Kidney (tissue), 14 donors: ENCODE measurements around the gene SLC1A7. TPM values are rescaled to one million over a fixed set of nuclear protein-coding genes. Genes with fewer than 3 reads are reported as not detected.
A peak's percentile ranks its signal among the peaks of the same experiment; 100 is the strongest.

ENCODE experiments used
- DNase-seq, 5 donors: peaks; one replicate each; pipeline ENCODE4 v3.0.0-alpha.2; 2013 to 2020
- FAIRE-seq: peaks from 2 replicates; lab custom pipeline; 2012; peaks lifted over from hg19 to GRCh38; lab: Jason Lieb, UNC
- H3K27ac ChIP-seq, 2 donors: one replicate each; pipeline ENCODE4 v1.7.0; 2013; ENCODE audit warnings: low read depth in 2 of 2, low read length in 2 of 2, inconsistent platforms in 1 of 2
- H3K27me3 ChIP-seq: one replicate; pipeline ENCODE4 v1.7.1; 2013; ENCODE audit warnings: low read length, inconsistent platforms; ENCODE audit not compliant: control insufficient read depth, insufficient read depth
- H3K36me3 ChIP-seq, 3 donors: one replicate each; pipeline versions ENCODE4 v1.7.0 to v1.7.1; 2013; ENCODE audit warnings: low read length in 3 of 3, control low read depth in 1 of 3, inconsistent platforms in 1 of 3; ENCODE audit not compliant: insufficient read depth in 3 of 3, control insufficient read depth in 2 of 3
- H3K4me1 ChIP-seq, 3 donors: one replicate each; pipeline versions ENCODE4 v1.7.0 to v1.7.1; 2013; ENCODE audit warnings: low read length in 3 of 3, inconsistent platforms in 1 of 3, low read depth in 1 of 3; ENCODE audit not compliant: control insufficient read depth in 2 of 3, insufficient read depth in 2 of 3
- H3K4me3 ChIP-seq, 3 donors: one replicate each; pipeline versions ENCODE4 v1.7.0 to v1.8.1; 2013; ENCODE audit warnings: low read length in 3 of 3, control low read depth in 1 of 3, inconsistent platforms in 1 of 3
- H3K9ac ChIP-seq, 3 donors: one replicate each; pipeline versions ENCODE4 v1.7.0 to v1.7.1; 2013; ENCODE audit warnings: low read length in 3 of 3, control low read depth in 1 of 3, inconsistent platforms in 1 of 3
- H3K9me3 ChIP-seq, 3 donors: one replicate each; pipeline versions ENCODE4 v1.7.0 to v1.7.1; 2013; ENCODE audit warnings: low read length in 3 of 3, control low read depth in 1 of 3, inconsistent platforms in 1 of 3; ENCODE audit not compliant: control insufficient read depth in 2 of 3, insufficient read depth in 1 of 3
- CTCF ChIP-seq: IDR thresholded peaks from 3 replicates; pipeline ENCODE4 v1.5.1; 2012; ENCODE audit warnings: mild to moderate bottlenecking, moderate library complexity, borderline replicate concordance; ENCODE audit not compliant: insufficient read depth; ENCODE audit errors: extremely low read depth
- intact Hi-C: fragments of 100-400 bp; cut with DNase I; formaldehyde crosslinking; loops from one replicate; pipeline ENCODE4 v1.11.1; 2022
- polyA plus RNA-seq: library from polyadenylated mRNA; stranded (reverse); fragments of 350-450 nt; fragmentation: Illumina TruSeq; extraction: RNeasy Lipid Tissue Mini Kit (QIAGEN cat#74804); gene quantifications from one replicate; pipeline ENCODE4 v1.2.3, GENCODE V29; 2014; ENCODE audit warnings: low read depth, low replicate concordance; ENCODE audit not compliant: insufficient read depth
- total RNA-seq: library from RNA; stranded (reverse); fragmentation: NEBNext Ultra II Directional; extraction: Animal tissue kit (Norgen Biotek cat#: 25700); gene quantifications from one replicate; pipeline ENCODE4 v1.2.1, GENCODE V29; 2021
- donor health status: control.
- donor health status: control.
- donor health status: control.
- donor health status: control.
- donor health status: control.
- donor health status: DM: yes; HTN: yes; CAD: no.
- donor health status: Normal renal cell carcinoma (clear cell type).

The SLC1A7 gene
- total and polyA plus RNA-seq, 2 donors from 2014 or later, result 1.0 TPM; not detected in 1

- Histone ChIP-seq H3K27me3 (no peaks in the 10 kb centered on the region), H3K4me1 (no peaks in the 10 kb centered on the region), H3K9me3 (no peaks in the 10 kb centered on the region), H3K36me3 (no peaks in the 10 kb centered on the region), H3K9ac (no peak overlapping the region), H3K4me3 (no peak overlapping the region), H3K27ac (no peak overlapping the region)
- no peak for TF ChIP-seq CTCF
- intact Hi-C loops, result no loop called here
- FAIRE-seq (no peak), DNase-seq (peak in 1 of 5 donors; percentile 16)
Observed at GRCh38 chr1:53132176-53132575, 10.3 kb downstream of the SLC1A7 start.

GRCh38 chr1:53131590-53131938 lies 10.9 kb downstream of the SLC1A7 start:
- no peak for FAIRE-seq
- H3K9me3 ChIP-seq, result no peaks in the 10 kb centered on the region
- no peak overlapping the region for H3K9ac ChIP-seq
- H3K27me3 ChIP-seq, result no peaks in the 10 kb centered on the region
- no peaks in the 10 kb centered on the region for H3K4me1 ChIP-seq
- H3K4me3 ChIP-seq, result no peak overlapping the region
- no peak overlapping the region for H3K27ac ChIP-seq
- no peaks in the 10 kb centered on the region for H3K36me3 ChIP-seq
- no peak for TF ChIP-seq CTCF
- intact Hi-C loops, result no loop called here
- peak in 1 of 5 donors; percentile 3 for DNase-seq

- FAIRE-seq (no peak), DNase-seq (peak in 1 of 5 donors; percentile 21)
- intact Hi-C loops, result no loop called here
- no peak for TF ChIP-seq CTCF
- H3K27me3 ChIP-seq, result no peaks in the 10 kb centered on the region
- H3K4me1 ChIP-seq, result no peaks in the 10 kb centered on the region
- no peaks in the 10 kb centered on the region for H3K9me3 ChIP-seq
- H3K27ac ChIP-seq, result no peak overlapping the region
- no peak overlapping the region for H3K4me3 ChIP-seq
- no peaks in the 10 kb centered on the region for H3K36me3 ChIP-seq
- no peak overlapping the region for H3K9ac ChIP-seq
Observed at GRCh38 chr1:53130878-53131589, 11.4 kb downstream of the SLC1A7 start.

GRCh38 chr1:53130598-53130877 lies 11.9 kb downstream of the SLC1A7 start:
- Histone ChIP-seq H3K4me3 (no peak overlapping the region), H3K9me3 (no peaks in the 10 kb centered on the region)

More at GRCh38 chr1:53130598-53130877, 11.9 kb downstream of the SLC1A7 start:
- no peaks in the 10 kb centered on the region for H3K27me3 ChIP-seq
- no peaks in the 10 kb centered on the region for H3K4me1 ChIP-seq
- FAIRE-seq (no peak), DNase-seq (peak in 1 of 5 donors; percentile 12)
- H3K36me3 ChIP-seq, result no peaks in the 10 kb centered on the region
- intact Hi-C loops, result no loop called here
- TF ChIP-seq CTCF, result no peak
- no peak overlapping the region for H3K9ac ChIP-seq
- no peak overlapping the region for H3K27ac ChIP-seq
